ENCODE results near the gene KCNH1. TPM values are rescaled to one million over a fixed set of nuclear protein-coding genes. Genes with fewer than 3 reads are reported as not detected.
"Not testable (repeated sequence)": the region's sequence is repeated elsewhere in the genome, so short reads cannot be mapped to it uniquely, and the experiment has no call there.

The KCNH1 gene
- total and polyA plus RNA-seq, 10 donors, result not detected

- Histone ChIP-seq H3K36me3 (no peaks in the 10 kb centered on the region), H3K9me3 (peaks cover 0 to 19% (median 2%) of the 10 kb centered on the region in 8 donors), H3K27ac (no peak overlapping the region), H3K4me3 (no peak overlapping the region), H3K27me3 (replicated peaks in 1 of 7) (no peaks in the 10 kb centered on the region), H3K4me1 (no peaks in the 10 kb centered on the region)
- intact Hi-C loops (cut with DNase I; ENCODE audit: low total_unique reads), result no loop called here
- no peak for DNase-seq
- no peak for TF ChIP-seq POLR2A (IDR thresholded peaks at IDR 0.05)
- no peak for TF ChIP-seq CTCF (IDR thresholded peaks at IDR 0.05 in 8 of 11, conservative IDR thresholded peaks at IDR 0.05 in 3 of 11)
- TF ChIP-seq POLR2AphosphoS5 (IDR thresholded peaks at IDR 0.05), result no peak
- WGBS, 5 donors, result 56 to 71% (median 62%) methylated on average over 3 of the region's 3 CpGs
Observed at GRCh38 chr1:210978974-210979354, 155.0 kb downstream of the KCNH1 start.

- Histone ChIP-seq H3K4me1 (no peaks in the 10 kb centered on the region), H3K9me3 (peaks cover 0 to 15% (median 0%) of the 10 kb centered on the region in 8 donors), H3K36me3 (no peaks in the 10 kb centered on the region), H3K27ac (no peak overlapping the region), H3K4me3 (no peak overlapping the region), H3K27me3 (replicated peaks in 1 of 7) (no peaks in the 10 kb centered on the region)
- no peak for DNase-seq
- intact Hi-C loops (cut with DNase I; ENCODE audit: low total_unique reads), result no loop called here
- 78 to 88% (median 85%) methylated on average over 6 of the region's 6 CpGs for WGBS, 5 donors
- TF ChIP-seq POLR2A (IDR thresholded peaks at IDR 0.05), result no peak
- no peak for TF ChIP-seq CTCF (IDR thresholded peaks at IDR 0.05 in 8 of 11, conservative IDR thresholded peaks at IDR 0.05 in 3 of 11)
- no peak for TF ChIP-seq POLR2AphosphoS5 (IDR thresholded peaks at IDR 0.05)
Observed at GRCh38 chr1:210978316-210978973, 155.5 kb downstream of the KCNH1 start.

- H3K27ac ChIP-seq, result no peak overlapping the region
- no peak for DNase-seq
- H3K36me3 ChIP-seq, result no peaks in the 10 kb centered on the region
- no peaks in the 10 kb centered on the region for H3K4me1 ChIP-seq
- no peaks in the 10 kb centered on the region for H3K27me3 ChIP-seq (replicated peaks in 1 of 7)
- H3K9me3 ChIP-seq, result no peaks in the 10 kb centered on the region
- intact Hi-C loops (cut with DNase I; ENCODE audit: low total_unique reads), result no loop called here
- H3K4me3 ChIP-seq, result no peak overlapping the region
- TF ChIP-seq POLR2A (IDR thresholded peaks at IDR 0.05) (no peak), POLR2AphosphoS5 (IDR thresholded peaks at IDR 0.05) (no peak), CTCF (IDR thresholded peaks at IDR 0.05 in 8 of 11, conservative IDR thresholded peaks at IDR 0.05 in 3 of 11) (no peak)
- 70 to 76% (median 74%) methylated on average over 7 of the region's 7 CpGs for WGBS, 5 donors
Observed at GRCh38 chr1:210951279-210951678, 182.7 kb downstream of the KCNH1 start.

- H3K4me3 ChIP-seq; intact Hi-C loops (cut with DNase I; ENCODE audit: low total_unique reads); H3K4me1 ChIP-seq; DNase-seq; H3K36me3 ChIP-seq; H3K9me3 ChIP-seq; H3K27ac ChIP-seq; H3K27me3 ChIP-seq (replicated peaks in 1 of 7): not testable (repeated sequence)
- TF ChIP-seq CTCF (IDR thresholded peaks at IDR 0.05 in 8 of 11, conservative IDR thresholded peaks at IDR 0.05 in 3 of 11), result peak in 4 of 11 experiments; percentile 23 to 52 (median 36)
- 38 to 100% methylated on average over 1 to 2 of the region's 2 CpGs; no CpG with 5 or more reads in 3 of the 5 donors for WGBS, 5 donors
Observed at GRCh38 chr1:210949940-210950546, 183.9 kb downstream of the KCNH1 start.
